22Rv1 (cell line): ENCODE results near the gene MCF2L.

ENCODE experiments used
- ZFX ChIP-seq: fragments of 450-650 bp; IDR thresholded peaks from 2 replicates; pipeline ENCODE4 v1.6.1; 2017; ENCODE audit warnings: antibody characterized with exemption, borderline replicate concordance
- TF ChIP-seq, protein P1 (sequence below): fragments of 450-650 bp; IDR thresholded peaks from 2 replicates; pipeline ENCODE4 v1.5.1; 2017; ENCODE audit warnings: mild to moderate bottlenecking

- TF ChIP-seq, protein P1, sequence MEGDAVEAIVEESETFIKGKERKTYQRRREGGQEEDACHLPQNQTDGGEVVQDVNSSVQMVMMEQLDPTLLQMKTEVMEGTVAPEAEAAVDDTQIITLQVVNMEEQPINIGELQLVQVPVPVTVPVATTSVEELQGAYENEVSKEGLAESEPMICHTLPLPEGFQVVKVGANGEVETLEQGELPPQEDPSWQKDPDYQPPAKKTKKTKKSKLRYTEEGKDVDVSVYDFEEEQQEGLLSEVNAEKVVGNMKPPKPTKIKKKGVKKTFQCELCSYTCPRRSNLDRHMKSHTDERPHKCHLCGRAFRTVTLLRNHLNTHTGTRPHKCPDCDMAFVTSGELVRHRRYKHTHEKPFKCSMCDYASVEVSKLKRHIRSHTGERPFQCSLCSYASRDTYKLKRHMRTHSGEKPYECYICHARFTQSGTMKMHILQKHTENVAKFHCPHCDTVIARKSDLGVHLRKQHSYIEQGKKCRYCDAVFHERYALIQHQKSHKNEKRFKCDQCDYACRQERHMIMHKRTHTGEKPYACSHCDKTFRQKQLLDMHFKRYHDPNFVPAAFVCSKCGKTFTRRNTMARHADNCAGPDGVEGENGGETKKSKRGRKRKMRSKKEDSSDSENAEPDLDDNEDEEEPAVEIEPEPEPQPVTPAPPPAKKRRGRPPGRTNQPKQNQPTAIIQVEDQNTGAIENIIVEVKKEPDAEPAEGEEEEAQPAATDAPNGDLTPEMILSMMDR, result no peak
- no peak for TF ChIP-seq ZFX
Observed at GRCh38 chr13:112928020-112928971, 40.7 kb upstream of the MCF2L start.
